GM12864 (cell line): ENCODE measurements around the gene PDRG1.

ENCODE experiments used
- DNase-seq: peaks from one replicate; pipeline ENCODE4 v3.0.0-alpha.2; 2011; ENCODE audit warnings: low read depth
- H3K4me3 ChIP-seq: 2 replicates; pipeline ENCODE4 v1.5.1; 2011; ENCODE audit warnings: mild to moderate bottlenecking, low read depth, low read length, control low read depth
- TF ChIP-seq, protein P1 (sequence below): IDR thresholded peaks from 2 replicates; pipeline ENCODE4 v1.5.1; 2011; ENCODE audit warnings: low read depth, mild to moderate bottlenecking, moderate library complexity, low read length, control low read depth, inconsistent platforms; ENCODE audit errors: missing control alignments

Gene PDRG1

GRCh38 chr20:31968291-31969126, 16.7 kb upstream of the PDRG1 start:
- H3K4me3 ChIP-seq, result no peak overlapping the region
- DNase-seq, result no peak
- TF ChIP-seq, protein P1, sequence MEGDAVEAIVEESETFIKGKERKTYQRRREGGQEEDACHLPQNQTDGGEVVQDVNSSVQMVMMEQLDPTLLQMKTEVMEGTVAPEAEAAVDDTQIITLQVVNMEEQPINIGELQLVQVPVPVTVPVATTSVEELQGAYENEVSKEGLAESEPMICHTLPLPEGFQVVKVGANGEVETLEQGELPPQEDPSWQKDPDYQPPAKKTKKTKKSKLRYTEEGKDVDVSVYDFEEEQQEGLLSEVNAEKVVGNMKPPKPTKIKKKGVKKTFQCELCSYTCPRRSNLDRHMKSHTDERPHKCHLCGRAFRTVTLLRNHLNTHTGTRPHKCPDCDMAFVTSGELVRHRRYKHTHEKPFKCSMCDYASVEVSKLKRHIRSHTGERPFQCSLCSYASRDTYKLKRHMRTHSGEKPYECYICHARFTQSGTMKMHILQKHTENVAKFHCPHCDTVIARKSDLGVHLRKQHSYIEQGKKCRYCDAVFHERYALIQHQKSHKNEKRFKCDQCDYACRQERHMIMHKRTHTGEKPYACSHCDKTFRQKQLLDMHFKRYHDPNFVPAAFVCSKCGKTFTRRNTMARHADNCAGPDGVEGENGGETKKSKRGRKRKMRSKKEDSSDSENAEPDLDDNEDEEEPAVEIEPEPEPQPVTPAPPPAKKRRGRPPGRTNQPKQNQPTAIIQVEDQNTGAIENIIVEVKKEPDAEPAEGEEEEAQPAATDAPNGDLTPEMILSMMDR, result no peak

DNA sequence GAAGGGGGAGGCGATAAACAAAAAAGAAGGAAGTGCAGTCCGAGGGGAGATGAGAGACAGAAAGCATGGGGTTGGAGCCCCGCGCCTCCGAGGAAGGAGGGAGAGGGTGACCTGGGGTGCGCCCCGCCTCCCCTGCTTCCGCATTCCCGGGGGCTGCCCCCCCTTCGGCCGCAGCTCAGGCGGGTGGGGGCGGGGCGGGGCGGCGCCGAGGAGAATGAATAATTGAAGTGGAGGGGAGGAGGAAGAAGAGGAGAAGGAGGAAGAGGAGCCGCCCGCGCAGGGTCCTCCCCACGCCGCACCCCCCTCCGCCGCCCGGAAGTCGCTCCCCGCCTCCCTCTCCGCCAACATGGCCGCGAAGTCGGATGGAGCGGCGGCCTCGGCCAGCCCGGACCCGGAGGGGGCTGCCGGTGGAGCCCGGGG, 16.0 kb upstream of the PDRG1 start, which contains the start of gene XKR7:
TSS of gene XKR7 (plus strand) at position 322 of the 420 bp plus-strand sequence. CDS start at position 347, 25 bp downstream.
- H3K4me3 ChIP-seq, result no peak within 1 kb of the TSS
- TF ChIP-seq, protein P1, result no peak
- DNase-seq, result no peak

DNA sequence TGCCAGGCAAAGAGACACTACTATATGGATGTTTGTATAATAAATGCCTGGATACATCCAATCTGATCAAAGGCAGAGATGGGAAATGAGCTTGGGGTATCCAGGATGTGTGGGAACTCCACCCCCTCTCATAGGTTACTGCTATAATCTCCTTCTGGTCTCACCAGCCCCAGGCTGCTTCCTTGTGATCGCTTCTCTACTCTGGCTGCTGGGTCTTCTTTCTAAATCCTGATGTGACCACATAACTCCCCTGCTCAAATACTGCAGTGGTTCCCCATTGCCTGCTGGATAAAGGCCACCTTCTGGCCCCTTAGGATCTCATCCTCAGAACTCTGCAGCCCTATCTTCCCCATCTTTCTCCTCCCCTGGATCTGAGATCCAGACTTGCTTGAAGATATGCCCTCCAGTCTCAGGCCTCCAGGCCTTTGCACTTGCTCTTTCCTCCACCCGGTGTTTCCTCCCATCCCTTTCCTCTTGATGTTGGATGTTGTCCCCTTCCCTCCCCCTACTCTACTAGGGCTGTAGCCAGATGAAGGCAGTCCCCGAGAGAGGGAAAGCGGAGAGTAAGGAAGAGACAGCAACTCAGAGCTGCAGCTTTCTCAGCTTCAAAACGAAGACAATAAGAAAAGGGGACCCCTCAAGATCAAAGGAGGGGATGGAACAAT, 15.3 kb upstream of the PDRG1 start:
- TF ChIP-seq, protein P1, result no peak
- DNase-seq, result no peak
- no peak overlapping the region for H3K4me3 ChIP-seq

- H3K4me3 ChIP-seq, result no peak overlapping the region
- DNase-seq, result no peak
- TF ChIP-seq, protein P1, result no peak
Observed at GRCh38 chr20:31963889-31964288, 12.0 kb upstream of the PDRG1 start.

- TF ChIP-seq, protein P1, result no peak
- DNase-seq, result no peak
- H3K4me3 ChIP-seq, result no peak overlapping the region
Observed at GRCh38 chr20:31962761-31963160, 10.9 kb upstream of the PDRG1 start.

DNA sequence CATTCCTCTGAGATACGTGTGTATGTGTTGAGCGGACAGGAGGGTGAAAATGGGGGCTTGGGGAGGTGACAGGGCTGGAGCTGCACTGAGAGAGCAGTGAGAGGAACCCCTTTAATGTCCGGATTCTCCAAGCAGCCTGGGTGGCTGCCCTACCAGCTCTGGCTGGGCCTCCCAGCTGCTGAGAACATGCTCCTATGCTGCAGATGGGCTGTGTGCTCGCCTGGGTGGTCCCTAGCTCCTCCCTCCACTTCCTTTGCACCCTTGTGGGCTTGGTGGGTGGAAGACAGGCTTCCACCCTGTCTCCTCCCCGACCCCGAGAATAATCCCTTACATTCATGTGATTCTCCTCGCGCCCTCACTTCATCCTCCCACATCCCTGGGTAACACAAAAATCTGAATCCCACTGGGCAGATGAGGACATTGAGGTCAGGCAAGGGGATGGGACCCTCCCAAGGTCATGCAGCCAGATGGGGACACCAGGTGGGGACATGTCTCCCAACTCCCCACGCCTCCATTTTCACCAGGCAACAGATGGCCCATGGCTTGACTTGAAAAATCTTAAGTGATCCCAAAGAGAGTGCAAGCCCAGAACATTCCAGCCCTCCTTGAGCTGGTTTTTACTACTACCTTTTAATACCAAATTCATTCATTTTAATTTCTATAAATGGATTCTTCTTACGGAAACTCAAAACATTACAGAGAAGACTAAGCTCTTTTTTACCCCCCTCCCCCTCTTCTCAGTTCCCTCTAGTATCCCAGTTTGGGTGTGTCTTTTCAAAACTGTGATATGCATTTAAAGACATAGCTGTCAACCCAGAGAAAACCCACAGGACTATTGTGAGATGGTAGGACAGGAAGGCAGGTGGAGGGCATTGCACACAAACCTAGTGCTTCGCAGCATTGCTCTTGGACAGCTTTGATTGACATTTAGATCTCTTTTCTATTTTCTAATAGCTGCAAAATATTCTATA, 5.0 kb upstream of the PDRG1 start:
- TF ChIP-seq, protein P1, result no peak
- no peak for DNase-seq
- H3K4me3 ChIP-seq, result no peak overlapping the region
